ENCODE data around the gene PLEKHH2. TPM values are rescaled to one million over a fixed set of nuclear protein-coding genes. Genes with fewer than 3 reads are reported as not detected.

The PLEKHH2 gene
- total RNA-seq (1 to 10 TPM in 5 of 9 donors, under 1 TPM in 4; 0.69 to 6.5 (median 1.5) TPM), polyA plus RNA-seq (1 to 10 TPM in 1 of 2 donors, under 1 TPM in 1; 0.10 to 1.2 TPM)
- long read RNA-seq, donor 1 = 0 reads
- long read RNA-seq, donor 2 = 0 reads
- long read RNA-seq, donor 3, partial matches to known transcripts = 0 of 1 reads
- long read RNA-seq, donor 3, other reads (novel, unspliced or antisense) = 1 of 1 reads

DNA sequence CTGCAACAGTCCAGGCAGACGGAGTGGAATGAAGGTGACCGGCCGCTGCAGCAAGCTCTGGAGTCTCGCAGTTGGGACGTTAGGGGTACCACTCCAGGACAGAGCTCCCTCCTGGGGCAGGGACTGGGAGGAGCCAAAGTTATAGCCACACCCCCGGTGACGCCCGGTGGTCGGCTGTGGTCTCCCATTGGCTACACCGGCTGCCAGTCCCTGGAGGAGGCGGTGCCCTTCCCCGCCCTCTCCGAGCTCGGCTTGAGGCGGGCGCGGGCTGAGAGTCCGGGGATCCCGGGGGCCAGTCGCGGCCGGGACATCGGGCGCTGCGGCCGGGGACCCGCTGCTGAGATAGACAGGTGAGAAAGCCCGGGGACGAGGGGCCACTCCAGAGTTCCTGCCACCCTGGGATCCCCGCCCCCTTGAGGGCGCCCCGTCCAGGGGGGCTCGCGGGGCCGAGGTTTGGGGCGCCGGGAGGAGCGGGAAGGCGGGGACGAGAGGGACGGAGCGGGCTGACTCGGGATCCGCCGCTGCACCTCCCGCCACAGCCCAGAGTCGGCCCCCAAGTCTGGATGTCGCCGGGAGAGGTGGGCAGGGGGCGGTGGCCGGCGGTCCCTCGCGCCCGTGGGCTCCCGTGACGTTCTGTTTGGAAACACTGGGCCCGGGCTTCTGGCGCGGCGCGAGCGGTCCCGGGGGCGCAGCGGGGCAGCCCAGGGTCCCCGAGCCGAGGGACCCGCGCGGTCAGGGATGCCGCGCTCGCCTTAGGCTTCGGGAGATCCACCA, at the start of gene PLEKHH2:
PLEKHH2 (plus strand) TSS at position 231 of the 774 bp plus-strand sequence. CDS start 7,414 bp downstream, outside the sequence.
- ATAC-seq = peak; percentile 96 to 100 (median 99)
- DNase-seq = peak; percentile 87 to 92 (median 88)
- H3K27me3 ChIP-seq = peaks cover 0 to 56% (median 14%) of the 10 kb centered on the region in 9 donors
- TF ChIP-seq CTCF (IDR thresholded peaks at IDR 0.05) (no peak), POLR2A (IDR thresholded peaks at IDR 0.05) (peak in 1 of 2 donors; percentile 48)
- intact Hi-C loops (cut with DNase I) = no loop called here
- H3K9me3 ChIP-seq = peaks cover 0 to 17% (median 6%) of the 10 kb centered on the region in 12 donors
- H3K4me3 ChIP-seq = peak within 1 kb of the TSS; percentile 58 to 87 (median 76)
- peak within 1 kb of the TSS in 9 of 12 donors; percentile 20 to 84 (median 53) for H3K27ac ChIP-seq
- H3K4me1 ChIP-seq = peaks cover 0 to 16% (median 4%) of the 10 kb centered on the region in 12 donors
- 0 to 7% (median 1%) methylated on average over 13 to 75 of the region's 75 CpGs for WGBS, 4 donors
- no peaks in the 10 kb centered on the region for H3K36me3 ChIP-seq

GRCh38 chr2:43592443-43592842, 44.6 kb upstream of the PLEKHH2 start:
- Histone ChIP-seq H3K27me3 (no peaks in the 10 kb centered on the region), H3K27ac (no peak overlapping the region), H3K9me3 (no peaks in the 10 kb centered on the region), H3K36me3 (peaks cover 0 to 52% (median 44%) of the 10 kb centered on the region in 9 donors), H3K4me3 (no peak overlapping the region), H3K4me1 (peaks cover 0 to 21% (median 14%) of the 10 kb centered on the region in 12 donors)
- no peak for DNase-seq
- intact Hi-C loops (cut with DNase I) = no loop called here
- TF ChIP-seq CTCF (IDR thresholded peaks at IDR 0.05) (no peak), POLR2A (IDR thresholded peaks at IDR 0.05) (no peak)
- no peak for ATAC-seq

DNA sequence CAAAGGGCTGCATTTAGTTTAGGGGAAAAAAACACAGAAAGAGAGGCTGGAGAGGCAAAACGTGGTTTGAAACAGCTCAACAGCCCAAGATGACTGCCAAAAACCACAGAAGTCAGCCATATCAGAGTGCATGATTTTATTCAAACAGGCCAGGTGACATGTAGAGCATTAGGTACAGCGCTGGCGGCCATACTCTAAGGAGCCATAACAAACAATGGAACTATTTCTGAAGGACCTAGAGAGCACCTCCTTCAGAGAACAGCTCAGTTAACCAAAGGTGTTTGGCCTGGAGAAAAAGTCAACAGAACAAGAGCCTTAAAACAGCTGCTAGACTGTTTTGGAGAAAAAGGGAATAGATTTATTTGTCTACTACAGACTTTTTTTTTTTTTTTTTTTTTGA, 43.8 kb upstream of the PLEKHH2 start:
- Histone ChIP-seq H3K27me3 (no peaks in the 10 kb centered on the region), H3K36me3 (peaks cover 0 to 45% (median 39%) of the 10 kb centered on the region in 9 donors), H3K27ac (no peak overlapping the region), H3K9me3 (no peaks in the 10 kb centered on the region), H3K4me1 (peaks cover 0 to 21% (median 14%) of the 10 kb centered on the region in 12 donors), H3K4me3 (no peak overlapping the region)
- DNase-seq (no peak), ATAC-seq (no peak)
- intact Hi-C loops (cut with DNase I) = no loop called here
- TF ChIP-seq POLR2A (IDR thresholded peaks at IDR 0.05) (no peak), CTCF (IDR thresholded peaks at IDR 0.05) (no peak)
- 88 to 96% (median 90%) methylated on average over 3 of the region's 3 CpGs for WGBS, 4 donors

GRCh38 chr2:43594875-43595274, 42.2 kb upstream of the PLEKHH2 start:
- no peaks in the 10 kb centered on the region for H3K27me3 ChIP-seq
- no peak overlapping the region for H3K27ac ChIP-seq
- intact Hi-C loops (cut with DNase I) = no loop called here
- H3K36me3 ChIP-seq = peaks cover 0 to 29% (median 24%) of the 10 kb centered on the region in 9 donors
- no peak for DNase-seq
- peak overlapping the region in 11 of 12 donors; percentile 33 to 90 (median 87) for H3K4me3 ChIP-seq
- no peaks in the 10 kb centered on the region for H3K9me3 ChIP-seq
- no peak for ATAC-seq
- 90 to 97% (median 93%) methylated on average over 3 of the region's 3 CpGs for WGBS, 4 donors
- TF ChIP-seq POLR2A (IDR thresholded peaks at IDR 0.05) (no peak), CTCF (IDR thresholded peaks at IDR 0.05) (no peak)
- peaks cover 0 to 21% (median 14%) of the 10 kb centered on the region in 12 donors for H3K4me1 ChIP-seq
